Measurements from ENCODE around the gene UBASH3B.
"Not testable (repeated sequence)": the region's sequence is repeated elsewhere in the genome, so short reads cannot be mapped to it uniquely, and the experiment has no call there.

Gene UBASH3B

GRCh38 chr11:122823564-122823963, 168.0 kb downstream of the UBASH3B start:
- no peak for DNase-seq

- not testable (repeated sequence) for DNase-seq
Observed at GRCh38 chr11:122829371-122829770, 173.8 kb downstream of the UBASH3B start.

GRCh38 chr11:122832297-122832696, 176.8 kb downstream of the UBASH3B start:
- not testable (repeated sequence) for DNase-seq

GRCh38 chr11:122832721-122833470, 177.4 kb downstream of the UBASH3B start:
- DNase-seq, result no peak

- DNase-seq, result no peak
Observed at GRCh38 chr11:122833846-122834464, 178.4 kb downstream of the UBASH3B start.

GRCh38 chr11:122836916-122837315, 181.4 kb downstream of the UBASH3B start:
- DNase-seq, result no peak

- DNase-seq, result no peak
Observed at GRCh38 chr11:122837528-122838346, 182.2 kb downstream of the UBASH3B start.

- peak; percentile 72 for DNase-seq
Observed at GRCh38 chr11:122843281-122844141, 188.0 kb downstream of the UBASH3B start.

- no peak for DNase-seq
Observed at GRCh38 chr11:122847466-122847865, 191.9 kb downstream of the UBASH3B start.

- no peak for DNase-seq
Observed at GRCh38 chr11:122848186-122848585, 192.7 kb downstream of the UBASH3B start.

GRCh38 chr11:122850076-122850631, 194.6 kb downstream of the UBASH3B start:
- peak; percentile 72 for DNase-seq

- DNase-seq, result peak; percentile 66
Observed at GRCh38 chr11:122851366-122851966, 195.9 kb downstream of the UBASH3B start.

- peak; percentile 38 for DNase-seq
Observed at GRCh38 chr11:122852074-122852795, 196.7 kb downstream of the UBASH3B start.

GRCh38 chr11:122852796-122853160, 197.3 kb downstream of the UBASH3B start:
- no peak for DNase-seq

GRCh38 chr11:122853261-122853660, 197.7 kb downstream of the UBASH3B start:
- no peak for DNase-seq

GRCh38 chr11:122853971-122854446, 198.5 kb downstream of the UBASH3B start:
- DNase-seq, result peak; percentile 79

GRCh38 chr11:122861631-122862030, 206.1 kb downstream of the UBASH3B start:
- no peak for DNase-seq

- DNase-seq, result no peak
Observed at GRCh38 chr11:122862091-122862490, 206.6 kb downstream of the UBASH3B start.

GRCh38 chr11:122863154-122863553, 207.6 kb downstream of the UBASH3B start:
- DNase-seq, result not testable (repeated sequence)

GRCh38 chr11:122863704-122864326, 208.3 kb downstream of the UBASH3B start:
- peak; percentile 40 for DNase-seq
